Spinal cord (tissue), 10 donors: Measurements from ENCODE around the gene WNT7B. TPM values are rescaled to one million over a fixed set of nuclear protein-coding genes. Genes with fewer than 3 reads are reported as not detected.
A peak's percentile ranks its signal among the peaks of the same experiment; 100 is the strongest.

Source experiments
- DNase-seq, 6 donors: peaks; one replicate each; pipeline versions ENCODE4 v3.0.0 to v3.0.0-alpha.2; 2013 to 2015; ENCODE audit warnings: low spot score in 6 of 6, low read depth in 4 of 6
- H3K27ac ChIP-seq: one replicate; pipeline ENCODE4 v1.5.1; 2013; ENCODE audit warnings: low read depth, low read length, control low read depth
- H3K27me3 ChIP-seq: one replicate; pipeline ENCODE4 v1.6.1; 2013; ENCODE audit warnings: low read length; ENCODE audit not compliant: control insufficient read depth, insufficient read depth
- H3K36me3 ChIP-seq: one replicate; pipeline ENCODE4 v1.6.1; 2013; ENCODE audit warnings: low read length; ENCODE audit not compliant: control insufficient read depth, insufficient read depth
- H3K4me1 ChIP-seq: one replicate; pipeline ENCODE4 v1.6.1; 2013; ENCODE audit warnings: low read length; ENCODE audit not compliant: control insufficient read depth, insufficient read depth
- H3K4me3 ChIP-seq: one replicate; pipeline ENCODE4 v1.5.1; 2013; ENCODE audit warnings: low read depth, low read length, control low read depth
- H3K9me3 ChIP-seq: one replicate; pipeline ENCODE4 v1.6.1; 2013; ENCODE audit warnings: low read length; ENCODE audit not compliant: control insufficient read depth, insufficient read depth
- WGBS: methylation state at CpG from one replicate; pipeline ENCODE4 v1.1.5; 2013; ENCODE audit warnings: missing lambda C conversion rate; ENCODE audit not compliant: insufficient coverage; 5-methylcytosine and 5-hydroxymethylcytosine counted together
- polyA plus RNA-seq, 2 donors: library from polyadenylated mRNA; unstranded; fragments of 120-200 nt; gene quantifications; one replicate each; pipeline ENCODE4 v1.2.1, GENCODE V29; 2013; ENCODE audit not compliant: insufficient read length in 2 of 2
- total RNA-seq, 2 donors: library from RNA; depleted of rRNA in 1 of 2; stranded (reverse); fragments of 120-200 nt in 1 of 2; fragments of >200 nt in 1 of 2; gene quantifications; one replicate each; pipeline versions ENCODE4 v1.2.3 to v1.2.4, GENCODE V29; 2013 to 2014
- donor health status: healthy.

The WNT7B gene
- total and polyA plus RNA-seq, 4 donors, result 2.6 to 24.9 (median 13.3) TPM

DNA sequence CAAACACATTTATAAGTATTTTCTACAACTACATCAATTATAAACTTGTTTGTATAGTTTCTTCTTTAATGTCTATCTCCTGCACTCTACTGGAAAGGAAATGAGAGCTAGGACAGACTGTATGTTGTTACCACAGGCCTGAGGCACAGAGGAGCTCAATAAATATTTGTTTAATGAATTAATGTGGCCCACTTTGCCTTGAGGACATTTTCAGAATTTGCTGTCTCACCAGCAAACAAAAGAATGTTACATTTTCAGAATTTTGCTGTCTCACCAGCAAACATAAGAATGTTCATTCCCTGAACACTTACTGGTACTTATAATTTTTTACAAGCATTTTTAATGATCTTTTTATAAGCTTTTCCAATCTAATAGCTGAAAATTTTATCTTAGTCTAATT, 41.9 kb upstream of the WNT7B start:
- no peak for DNase-seq
- H3K4me3 ChIP-seq, result no peak overlapping the region
- H3K27me3 ChIP-seq, result no peaks in the 10 kb centered on the region
- peaks cover 21% of the 10 kb centered on the region for H3K4me1 ChIP-seq
- no peak overlapping the region for H3K27ac ChIP-seq
- no peaks in the 10 kb centered on the region for H3K9me3 ChIP-seq
- H3K36me3 ChIP-seq, result no peaks in the 10 kb centered on the region

DNA sequence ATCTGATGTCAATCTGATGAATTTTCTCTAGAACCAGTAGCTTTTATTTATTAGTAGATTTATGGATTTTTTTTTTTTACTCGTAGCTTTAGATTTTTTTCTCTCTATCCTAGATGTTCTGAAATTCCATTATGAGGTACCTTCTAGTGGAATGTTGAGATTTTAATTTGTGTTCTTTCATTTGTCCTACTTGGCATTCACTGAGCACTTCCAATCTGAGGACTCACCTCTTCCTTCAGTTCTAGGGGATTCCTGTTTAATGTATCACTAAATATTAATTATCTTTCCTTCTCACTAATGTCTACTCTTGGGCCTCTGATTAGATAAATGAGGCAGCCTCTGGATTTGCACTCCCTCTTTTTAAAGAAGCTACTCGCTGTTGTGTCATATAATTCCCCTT, 40.2 kb upstream of the WNT7B start:
- Histone ChIP-seq H3K27ac (no peak overlapping the region), H3K4me1 (peaks cover 31% of the 10 kb centered on the region), H3K4me3 (no peak overlapping the region), H3K9me3 (no peaks in the 10 kb centered on the region), H3K36me3 (no peaks in the 10 kb centered on the region), H3K27me3 (no peaks in the 10 kb centered on the region)
- DNase-seq, result no peak
- WGBS, result 100% methylated on average over 1 of the region's 2 CpGs

DNA sequence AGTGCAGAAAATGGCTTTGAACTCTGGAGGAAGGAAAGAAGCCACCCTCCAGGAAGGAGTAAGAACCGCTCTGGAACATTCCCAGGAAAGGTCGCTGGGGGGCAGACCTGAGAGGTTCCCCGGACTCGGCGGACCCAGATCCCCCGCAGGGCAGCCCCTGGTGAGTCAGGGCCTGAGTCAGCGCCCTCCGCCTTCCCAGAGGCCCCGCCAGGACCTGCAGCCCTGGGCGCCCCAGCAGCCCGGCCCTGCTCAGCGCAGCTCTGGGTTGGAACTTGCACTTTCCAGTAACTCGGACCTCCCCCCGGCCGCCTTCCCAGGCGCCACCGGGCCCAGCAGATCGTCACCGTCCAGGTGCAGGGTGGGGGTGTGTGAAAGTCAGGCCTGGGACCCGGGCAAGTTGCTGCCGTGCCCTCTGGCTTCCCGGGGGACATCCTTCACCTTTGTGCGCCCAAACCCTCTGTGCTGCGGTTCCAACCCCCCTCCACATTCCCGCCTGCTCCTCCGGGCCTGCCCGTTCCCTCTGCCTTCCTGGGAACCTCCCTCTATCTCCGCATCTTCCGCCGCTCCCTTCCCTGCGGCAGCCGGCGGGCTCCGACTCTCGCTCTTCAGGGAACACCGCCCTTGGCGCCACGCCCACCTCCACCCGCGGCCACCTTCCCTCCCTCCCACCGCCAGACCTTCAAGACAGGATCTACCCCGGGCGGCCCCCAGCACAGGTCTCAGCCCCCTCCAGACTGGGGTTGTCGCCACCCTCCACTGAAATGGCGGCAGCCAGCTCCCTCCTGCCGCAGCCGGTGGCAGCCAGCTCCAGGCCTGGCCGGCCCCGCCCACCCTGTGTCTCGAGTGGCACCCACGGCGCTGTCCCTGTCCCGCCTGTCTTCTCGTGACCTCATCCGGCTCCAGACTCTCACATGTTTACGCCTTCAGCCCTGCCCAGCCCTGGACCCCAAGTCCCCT, 36.8 kb upstream of the WNT7B start:
- H3K27ac ChIP-seq, result peak overlapping the region; percentile 92
- H3K4me1 ChIP-seq, result peaks cover 60% of the 10 kb centered on the region
- 4% methylated on average over 53 of the region's 56 CpGs for WGBS

DNA sequence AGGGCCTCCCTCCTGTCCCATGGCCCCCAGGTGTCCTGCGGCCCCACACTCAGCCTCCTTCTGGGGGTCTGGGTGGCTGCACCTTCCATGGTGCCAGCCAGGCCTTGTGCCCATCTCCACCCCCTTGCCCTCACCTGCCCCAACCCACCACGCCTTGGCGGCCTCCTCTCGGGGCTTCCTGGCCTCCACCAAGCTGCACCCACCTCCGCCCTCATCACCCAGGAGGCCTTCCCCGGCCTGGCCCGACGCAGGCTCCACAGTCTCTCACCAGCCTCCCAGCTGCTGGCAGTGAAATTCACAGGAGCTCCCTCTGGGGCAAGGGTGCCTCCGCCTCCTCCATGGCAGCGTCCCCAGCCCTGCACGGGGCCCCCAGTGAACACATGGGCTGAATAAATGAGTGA, 35.9 kb upstream of the WNT7B start:
- no peak for DNase-seq
- Histone ChIP-seq H3K9me3 (peaks cover 4% of the 10 kb centered on the region), H3K27me3 (no peaks in the 10 kb centered on the region), H3K4me3 (no peak overlapping the region), H3K4me1 (peaks cover 69% of the 10 kb centered on the region), H3K36me3 (no peaks in the 10 kb centered on the region), H3K27ac (peak overlapping the region; percentile 92)
- 64% methylated on average over 7 of the region's 11 CpGs for WGBS

More for the DNA sequence above, 36.8 kb upstream of the WNT7B start:
- Histone ChIP-seq H3K9me3 (peaks cover 4% of the 10 kb centered on the region), H3K4me3 (peak overlapping the region; percentile 63), H3K27me3 (no peaks in the 10 kb centered on the region), H3K36me3 (no peaks in the 10 kb centered on the region)
- DNase-seq, result peak in 3 of 6 donors; percentile 66 to 92 (median 91)

DNA sequence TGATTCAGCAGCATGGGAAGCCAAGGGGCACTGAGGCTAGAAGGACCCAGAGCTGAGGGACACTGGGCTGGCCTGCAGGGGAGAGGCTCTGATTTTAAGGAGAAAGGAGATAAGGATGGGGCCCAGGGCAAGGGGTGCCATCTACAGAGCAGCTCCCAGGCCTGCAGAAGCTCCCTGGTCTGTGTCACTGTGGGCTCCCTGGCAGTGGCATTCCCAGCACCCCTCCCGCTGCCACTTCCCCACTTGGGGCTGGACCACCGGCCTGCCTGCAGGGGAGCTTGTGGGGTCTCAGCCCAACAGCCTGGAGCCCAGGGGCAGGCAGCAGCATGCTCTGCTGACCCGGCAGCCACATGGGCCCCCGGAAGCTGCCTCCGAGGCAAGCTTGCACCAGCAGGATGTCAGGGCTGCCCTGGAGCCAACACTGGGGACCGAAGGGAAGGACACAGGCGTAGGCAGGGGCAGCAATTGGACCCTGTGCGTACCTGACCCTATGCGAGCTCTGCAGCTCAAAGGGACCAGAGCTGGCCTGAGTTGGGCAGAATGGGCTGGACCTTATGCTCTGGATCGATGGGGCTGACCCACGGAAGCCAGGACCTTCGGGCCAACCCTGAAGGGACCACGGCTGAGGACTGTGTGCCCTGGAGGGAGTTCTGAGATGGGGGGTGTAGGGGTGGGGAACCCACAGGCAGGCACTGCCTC, 35.4 kb upstream of the WNT7B start:
- Histone ChIP-seq H3K9me3 (peaks cover 4% of the 10 kb centered on the region), H3K27ac (peak overlapping the region; percentile 92), H3K4me3 (no peak overlapping the region), H3K4me1 (peaks cover 74% of the 10 kb centered on the region), H3K27me3 (no peaks in the 10 kb centered on the region), H3K36me3 (peaks cover 2% of the 10 kb centered on the region)
- no peak for DNase-seq
- 81% methylated on average over 13 of the region's 13 CpGs for WGBS

DNA sequence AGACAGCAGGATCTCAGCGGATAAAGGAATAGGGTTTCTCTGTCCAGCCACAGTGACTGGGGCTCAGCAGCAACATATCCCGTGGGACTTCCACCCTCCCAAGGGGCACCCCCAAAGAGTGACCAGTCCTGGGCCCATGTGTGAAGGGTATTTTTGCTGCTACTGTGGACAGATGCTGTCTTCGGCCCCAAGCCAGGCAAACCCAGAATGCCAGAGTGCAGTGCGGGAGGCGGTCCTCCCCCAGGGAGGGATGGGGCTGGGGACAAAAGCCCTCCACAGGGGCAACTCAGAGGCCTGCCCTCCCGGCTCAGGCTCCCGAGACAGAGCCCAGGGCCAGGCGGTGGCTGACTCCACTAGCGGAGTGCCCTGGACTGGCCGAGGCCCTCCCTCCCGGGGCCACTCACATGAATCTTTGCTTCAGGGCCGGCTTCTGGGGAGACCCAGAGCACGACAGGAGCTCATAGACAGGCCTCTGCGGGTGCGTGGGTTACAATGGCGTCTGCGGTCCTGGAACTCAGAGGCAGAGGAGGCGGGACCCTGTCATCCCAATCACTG, 34.7 kb upstream of the WNT7B start:
- Histone ChIP-seq H3K27ac (peak overlapping the region; percentile 92), H3K27me3 (no peaks in the 10 kb centered on the region), H3K36me3 (peaks cover 8% of the 10 kb centered on the region), H3K9me3 (peaks cover 4% of the 10 kb centered on the region), H3K4me1 (peaks cover 80% of the 10 kb centered on the region), H3K4me3 (no peak overlapping the region)
- WGBS, result 47% methylated on average over 17 of the region's 18 CpGs
- DNase-seq, result no peak

DNA sequence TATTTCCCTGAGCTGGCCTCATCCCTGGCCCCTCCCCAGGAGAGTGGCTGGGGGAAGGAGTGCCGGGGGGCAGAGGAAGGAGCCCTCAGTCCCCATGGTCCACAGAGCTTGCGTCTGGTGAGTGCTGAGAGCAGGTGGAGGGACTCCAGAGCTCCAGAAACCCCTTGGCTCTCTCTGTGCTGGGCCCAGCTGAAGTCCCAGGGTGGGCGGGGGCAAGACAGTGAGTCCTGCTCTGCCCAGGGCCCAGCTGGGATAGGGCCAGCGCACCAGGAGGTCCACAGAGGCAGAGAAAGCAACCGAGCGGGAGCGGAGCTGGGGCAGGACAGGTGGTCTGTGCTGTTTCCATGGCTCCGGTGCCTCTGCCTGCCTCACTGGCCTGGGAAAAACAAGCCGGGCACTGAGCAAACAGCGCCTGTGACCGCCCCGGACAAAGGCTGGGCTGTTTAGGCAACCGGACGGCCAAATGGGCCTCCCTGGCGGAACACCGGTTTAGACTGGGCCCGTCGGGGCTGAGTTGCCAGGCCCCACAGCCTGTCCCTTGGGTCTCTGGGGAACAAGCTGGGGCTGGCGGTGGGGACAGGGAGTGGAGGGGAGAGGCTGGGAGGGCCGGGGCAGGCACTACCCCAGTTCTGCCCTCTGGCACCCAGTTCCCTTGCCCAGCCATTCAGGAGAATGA, 34.1 kb upstream of the WNT7B start:
- Histone ChIP-seq H3K4me1 (peaks cover 87% of the 10 kb centered on the region), H3K36me3 (peaks cover 10% of the 10 kb centered on the region), H3K27ac (peak overlapping the region; percentile 92), H3K9me3 (peaks cover 4% of the 10 kb centered on the region), H3K27me3 (no peaks in the 10 kb centered on the region), H3K4me3 (no peak overlapping the region)
- DNase-seq, result peak in 4 of 6 donors; percentile 67 to 89 (median 80)
- 30% methylated on average over 20 of the region's 20 CpGs for WGBS

DNA sequence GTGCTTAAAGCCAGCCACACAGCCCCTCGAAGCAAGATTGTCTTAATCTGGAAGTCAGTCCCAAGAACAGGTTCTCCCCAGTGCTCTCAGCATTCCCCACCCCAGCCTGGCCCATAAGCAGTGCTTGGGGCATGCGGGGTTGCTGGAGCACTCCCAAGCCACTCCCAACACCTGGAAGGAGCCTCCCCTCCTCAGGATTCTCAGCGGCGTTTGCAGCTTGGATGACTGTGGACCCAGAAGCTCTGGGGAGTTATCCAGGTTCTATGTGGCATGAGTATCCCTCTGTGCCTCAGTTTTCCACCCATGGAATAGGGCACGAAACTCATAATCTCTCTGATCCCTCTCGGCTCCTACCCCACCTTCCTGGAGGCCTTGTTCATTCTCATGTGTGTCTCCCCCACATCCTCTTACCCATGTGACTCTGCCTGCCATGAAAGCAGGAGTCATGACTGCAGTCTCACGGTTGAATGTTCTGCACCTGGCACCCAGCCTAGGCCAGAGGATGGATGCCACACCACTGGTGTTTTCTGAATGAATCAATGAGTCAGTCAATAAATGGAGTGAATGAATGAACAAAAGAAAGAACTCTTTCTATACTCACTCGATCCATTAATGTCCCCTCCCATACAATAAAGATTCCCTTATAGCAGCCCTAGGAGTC, 33.4 kb upstream of the WNT7B start:
- H3K9me3 ChIP-seq, result peaks cover 4% of the 10 kb centered on the region
- DNase-seq, result peak in 2 of 6 donors; percentile 40 to 45
- peak overlapping the region; percentile 92 for H3K27ac ChIP-seq
- peaks cover 10% of the 10 kb centered on the region for H3K36me3 ChIP-seq
- no peaks in the 10 kb centered on the region for H3K27me3 ChIP-seq
- H3K4me3 ChIP-seq, result no peak overlapping the region
- peaks cover 89% of the 10 kb centered on the region for H3K4me1 ChIP-seq
- WGBS, result 83% methylated on average over 4 of the region's 8 CpGs

DNA sequence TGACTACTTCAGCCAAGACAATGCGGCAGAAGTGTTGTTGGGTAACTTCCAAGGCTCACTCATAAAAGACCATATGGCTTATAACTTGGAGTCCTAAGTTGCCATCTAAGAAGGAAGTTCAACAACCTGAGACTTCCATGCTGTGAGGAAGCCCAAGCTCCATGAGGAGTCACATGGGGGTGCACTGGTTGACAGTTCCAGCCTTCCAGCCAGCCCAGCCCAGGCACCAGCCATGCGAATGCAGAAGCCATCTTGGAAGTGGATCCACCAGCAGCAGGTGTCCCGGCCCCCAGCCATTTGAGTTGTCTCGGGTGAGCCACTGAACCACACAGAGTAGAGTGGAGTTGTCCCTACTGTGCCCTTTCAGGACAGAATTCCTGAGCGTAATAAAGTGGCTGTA, 32.8 kb upstream of the WNT7B start:
- peaks cover 84% of the 10 kb centered on the region for H3K4me1 ChIP-seq
- H3K27me3 ChIP-seq, result no peaks in the 10 kb centered on the region
- WGBS, result 96% methylated on average over 5 of the region's 5 CpGs
- peaks cover 10% of the 10 kb centered on the region for H3K36me3 ChIP-seq
- DNase-seq, result no peak
- H3K9me3 ChIP-seq, result peaks cover 4% of the 10 kb centered on the region
- H3K4me3 ChIP-seq, result no peak overlapping the region
- H3K27ac ChIP-seq, result no peak overlapping the region
